ENCODE measurements around the gene LINGO1.

LINGO1 gene

GRCh38 chr15:77595231-77595630 lies 37.5 kb downstream of the LINGO1 start:
- DNase-seq (ENCODE audit: low spot score) = no peak
- TF ChIP-seq CTCF (IDR thresholded peaks at IDR 0.05; ENCODE audit: borderline replicate concordance, control extremely low read depth, extremely low read depth, insufficient read depth, missing control alignments) = no peak
- in situ Hi-C loops (cut with MboI; ENCODE audit: low sequenced_read_pairs, unreplicated experiment) = no loop called here

DNA sequence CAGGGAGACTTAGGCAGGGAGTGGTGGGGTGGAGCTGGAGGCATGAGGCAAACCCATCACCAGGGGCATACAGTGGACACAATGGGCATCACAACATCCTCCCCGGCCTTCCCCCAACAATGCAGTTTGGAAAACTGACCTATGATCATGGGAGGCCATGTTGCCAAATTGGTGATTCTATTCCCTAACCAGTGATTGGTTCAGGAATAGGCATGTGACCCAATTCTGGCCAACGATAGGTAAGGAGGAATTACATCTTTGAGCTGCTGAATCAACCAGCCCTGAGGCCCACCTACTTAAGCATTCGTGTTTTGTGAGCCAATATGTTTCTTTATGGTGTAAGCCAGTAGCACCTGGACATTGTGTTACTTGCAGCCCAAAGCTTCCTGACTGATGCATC lies 40.0 kb downstream of the LINGO1 start:
- TF ChIP-seq CTCF (IDR thresholded peaks at IDR 0.05; ENCODE audit: borderline replicate concordance, control extremely low read depth, extremely low read depth, insufficient read depth, missing control alignments) = no peak
- in situ Hi-C loops (cut with MboI; ENCODE audit: low sequenced_read_pairs, unreplicated experiment) = no loop called here

DNA sequence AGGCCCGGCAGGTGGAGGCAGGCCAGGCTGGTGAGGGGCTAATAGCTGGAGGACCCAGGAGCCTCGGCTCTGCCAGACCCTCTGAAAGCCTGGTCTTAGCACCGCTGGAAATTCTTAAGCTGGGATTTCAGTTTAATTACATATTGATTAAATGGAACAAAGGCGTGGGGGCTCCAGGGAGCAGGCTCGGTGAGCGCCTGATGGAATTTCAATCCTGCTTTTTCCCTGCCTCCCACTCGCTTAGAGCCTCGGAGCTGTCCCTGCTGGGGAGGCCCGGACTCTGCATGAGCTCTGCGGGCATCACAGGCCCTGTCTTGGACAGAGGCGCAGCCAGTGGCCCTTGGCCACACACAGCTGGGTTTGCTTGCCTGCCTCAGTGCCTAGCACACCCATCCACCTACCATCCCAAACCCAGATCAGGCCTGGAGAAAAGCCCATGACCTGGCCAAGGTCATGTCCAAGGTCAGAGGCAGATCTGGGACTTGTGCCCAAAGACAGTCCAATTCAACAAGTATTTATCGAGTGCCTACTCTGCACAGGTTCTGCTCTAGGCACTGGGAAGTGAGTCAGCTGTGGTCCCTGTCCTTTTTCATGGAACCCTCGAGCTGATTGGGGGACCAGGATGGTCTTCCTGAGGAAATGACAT lies 40.6 kb downstream of the LINGO1 start:
- in situ Hi-C loops (cut with MboI; ENCODE audit: low sequenced_read_pairs, unreplicated experiment) = no loop called here
- TF ChIP-seq CTCF (IDR thresholded peaks at IDR 0.05; ENCODE audit: borderline replicate concordance, control extremely low read depth, extremely low read depth, insufficient read depth, missing control alignments) = no peak
- DNase-seq (ENCODE audit: low spot score) = no peak

More for the DNA sequence above, 40.0 kb downstream of the LINGO1 start:
- DNase-seq (ENCODE audit: low spot score) = no peak

DNA sequence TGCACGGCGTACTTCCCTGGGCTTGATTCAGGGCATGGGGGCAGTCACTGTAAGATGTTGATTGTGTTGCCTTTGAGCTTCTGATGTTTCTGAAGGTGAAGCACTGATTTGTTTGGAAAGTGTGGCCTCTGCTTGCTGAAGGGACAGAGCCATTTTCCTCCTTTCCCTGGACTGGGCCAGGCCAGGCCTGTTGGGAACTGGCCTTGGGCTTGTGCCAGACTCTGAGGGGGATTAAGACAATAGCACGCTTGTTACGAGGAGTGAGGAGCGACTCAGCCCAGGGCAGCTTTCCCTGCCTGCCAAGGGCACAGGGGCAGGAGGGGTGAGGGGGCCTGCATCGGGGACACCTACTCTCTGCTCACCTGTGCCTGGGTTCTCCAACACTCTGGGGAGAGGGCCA lies 42.9 kb downstream of the LINGO1 start:
- no peak for DNase-seq (ENCODE audit: low spot score)
- TF ChIP-seq CTCF (IDR thresholded peaks at IDR 0.05; ENCODE audit: borderline replicate concordance, control extremely low read depth, extremely low read depth, insufficient read depth, missing control alignments) = no peak
- in situ Hi-C loops (cut with MboI; ENCODE audit: low sequenced_read_pairs, unreplicated experiment) = no loop called here

GRCh38 chr15:77588126-77588525 lies 44.6 kb downstream of the LINGO1 start:
- in situ Hi-C loops (cut with MboI; ENCODE audit: low sequenced_read_pairs, unreplicated experiment) = no loop called here
- no peak for DNase-seq (ENCODE audit: low spot score)
- TF ChIP-seq CTCF (IDR thresholded peaks at IDR 0.05; ENCODE audit: borderline replicate concordance, control extremely low read depth, extremely low read depth, insufficient read depth, missing control alignments) = no peak

- DNase-seq (ENCODE audit: low spot score) = no peak
- in situ Hi-C loops (cut with MboI; ENCODE audit: low sequenced_read_pairs, unreplicated experiment) = no loop called here
- no peak for TF ChIP-seq CTCF (IDR thresholded peaks at IDR 0.05; ENCODE audit: borderline replicate concordance, control extremely low read depth, extremely low read depth, insufficient read depth, missing control alignments)
Measured at GRCh38 chr15:77584691-77585090, 48.0 kb downstream of the LINGO1 start.
